22Rv1 (cell line): ENCODE data around the gene MEIS2.

Source experiments
- ZFX ChIP-seq: fragments of 450-650 bp; IDR thresholded peaks from 2 replicates; pipeline ENCODE4 v1.6.1; 2017; ENCODE audit warnings: antibody characterized with exemption, borderline replicate concordance
- TF ChIP-seq, protein P1 (sequence below): fragments of 450-650 bp; IDR thresholded peaks from 2 replicates; pipeline ENCODE4 v1.5.1; 2017; ENCODE audit warnings: mild to moderate bottlenecking

DNA sequence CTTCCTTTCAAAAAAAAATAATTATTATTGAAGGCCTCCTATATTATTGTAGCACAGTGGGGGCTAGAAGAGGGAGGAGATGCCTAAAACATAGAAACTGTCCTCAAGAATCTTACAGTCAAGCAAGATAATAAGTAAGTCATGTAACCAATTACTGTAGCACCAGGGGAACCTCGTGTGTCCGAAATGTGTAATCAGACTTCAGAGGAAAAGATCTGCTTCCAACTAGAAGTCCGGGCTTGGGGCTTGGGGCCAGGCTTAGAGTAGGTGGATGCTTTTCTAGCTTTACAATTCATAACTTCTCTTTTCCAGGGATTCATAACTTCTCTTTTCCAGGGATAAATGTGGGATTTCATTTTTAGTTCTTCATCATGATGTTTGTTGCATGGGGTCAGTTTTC, 29.2 kb downstream of the MEIS2 start:
- TF ChIP-seq, protein P1, sequence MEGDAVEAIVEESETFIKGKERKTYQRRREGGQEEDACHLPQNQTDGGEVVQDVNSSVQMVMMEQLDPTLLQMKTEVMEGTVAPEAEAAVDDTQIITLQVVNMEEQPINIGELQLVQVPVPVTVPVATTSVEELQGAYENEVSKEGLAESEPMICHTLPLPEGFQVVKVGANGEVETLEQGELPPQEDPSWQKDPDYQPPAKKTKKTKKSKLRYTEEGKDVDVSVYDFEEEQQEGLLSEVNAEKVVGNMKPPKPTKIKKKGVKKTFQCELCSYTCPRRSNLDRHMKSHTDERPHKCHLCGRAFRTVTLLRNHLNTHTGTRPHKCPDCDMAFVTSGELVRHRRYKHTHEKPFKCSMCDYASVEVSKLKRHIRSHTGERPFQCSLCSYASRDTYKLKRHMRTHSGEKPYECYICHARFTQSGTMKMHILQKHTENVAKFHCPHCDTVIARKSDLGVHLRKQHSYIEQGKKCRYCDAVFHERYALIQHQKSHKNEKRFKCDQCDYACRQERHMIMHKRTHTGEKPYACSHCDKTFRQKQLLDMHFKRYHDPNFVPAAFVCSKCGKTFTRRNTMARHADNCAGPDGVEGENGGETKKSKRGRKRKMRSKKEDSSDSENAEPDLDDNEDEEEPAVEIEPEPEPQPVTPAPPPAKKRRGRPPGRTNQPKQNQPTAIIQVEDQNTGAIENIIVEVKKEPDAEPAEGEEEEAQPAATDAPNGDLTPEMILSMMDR: no peak
- no peak for TF ChIP-seq ZFX
